Stomach smooth muscle (tissue), 2 donors: Measurements from ENCODE around the gene CERS3.

Source experiments
- H3K27ac ChIP-seq: one replicate; pipeline ENCODE4 v1.7.0; 2013; ENCODE audit warnings: mild to moderate bottlenecking, low read length, inconsistent platforms
- H3K27me3 ChIP-seq, 2 donors: one replicate each; pipeline ENCODE4 v1.7.0; 2013; ENCODE audit warnings: low read length in 2 of 2; ENCODE audit not compliant: insufficient read depth in 2 of 2, control insufficient read depth in 1 of 2
- H3K36me3 ChIP-seq, 2 donors: one replicate each; pipeline ENCODE4 v1.7.0; 2013; ENCODE audit warnings: low read length in 2 of 2; ENCODE audit not compliant: control insufficient read depth in 2 of 2, insufficient read depth in 2 of 2
- H3K4me1 ChIP-seq: one replicate; pipeline ENCODE4 v1.7.0; 2013; ENCODE audit warnings: low read length; ENCODE audit not compliant: control insufficient read depth, insufficient read depth
- H3K4me3 ChIP-seq, 2 donors: one replicate each; pipeline ENCODE4 v1.7.0; 2013; ENCODE audit warnings: low read length in 2 of 2
- H3K9ac ChIP-seq, 2 donors: one replicate each; pipeline ENCODE4 v1.7.0; 2013; ENCODE audit warnings: low read length in 2 of 2, mild to moderate bottlenecking in 1 of 2
- H3K9me3 ChIP-seq, 2 donors: one replicate each; pipeline ENCODE4 v1.7.0; 2013; ENCODE audit warnings: low read length in 2 of 2; ENCODE audit not compliant: control insufficient read depth in 2 of 2
- donor health status: healthy.
- donor health status: Pancreatic carcinoma.

CERS3 gene

DNA sequence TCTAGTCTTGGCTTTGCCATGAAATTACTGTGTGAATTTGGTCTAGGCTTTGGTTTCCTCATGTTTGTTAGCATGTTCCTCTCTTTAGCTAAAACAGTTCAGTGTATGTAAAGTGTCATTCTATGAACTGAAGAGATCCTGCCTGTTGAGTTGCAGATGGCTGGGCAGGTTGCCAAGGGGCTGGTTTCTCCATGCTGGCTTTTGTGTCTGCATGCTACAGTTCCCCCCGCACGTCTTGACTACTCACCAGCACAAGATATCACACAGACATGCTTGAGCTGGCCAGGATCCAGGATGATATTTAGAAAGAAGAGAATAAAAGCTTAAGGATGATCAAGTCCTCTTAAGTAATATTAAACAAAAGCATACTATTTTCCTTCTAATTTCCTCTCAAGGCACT is 90.2 kb downstream of the CERS3 start:
- Histone ChIP-seq H3K9me3 (no peaks in the 10 kb centered on the region), H3K27ac (no peak overlapping the region), H3K27me3 (no peaks in the 10 kb centered on the region), H3K9ac (no peak overlapping the region), H3K4me3 (no peak overlapping the region), H3K4me1 (peaks cover 4% of the 10 kb centered on the region), H3K36me3 (no peaks in the 10 kb centered on the region)

DNA sequence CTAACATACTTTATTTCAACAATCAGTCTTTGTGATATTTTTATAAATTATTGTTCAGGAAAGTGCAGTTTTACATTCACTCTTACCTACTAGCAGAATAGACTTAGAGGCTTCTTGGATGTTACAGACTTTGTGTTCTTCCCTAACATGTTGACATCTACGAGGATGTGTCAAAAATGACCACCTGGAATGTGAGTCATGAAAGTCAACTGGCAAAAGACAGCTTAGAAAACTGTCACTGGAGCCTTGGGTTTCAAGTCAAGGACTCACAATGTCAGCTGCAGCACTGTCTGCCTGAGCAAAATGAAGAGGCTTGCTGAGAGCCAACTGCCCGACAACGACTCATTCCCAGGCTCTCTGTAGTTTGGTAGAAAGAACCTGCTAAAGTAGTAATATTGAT is 91.5 kb downstream of the CERS3 start:
- Histone ChIP-seq H3K9ac (no peak overlapping the region), H3K4me1 (peaks cover 4% of the 10 kb centered on the region), H3K4me3 (no peak overlapping the region), H3K36me3 (no peaks in the 10 kb centered on the region), H3K27me3 (no peaks in the 10 kb centered on the region), H3K27ac (no peak overlapping the region), H3K9me3 (no peaks in the 10 kb centered on the region)

DNA sequence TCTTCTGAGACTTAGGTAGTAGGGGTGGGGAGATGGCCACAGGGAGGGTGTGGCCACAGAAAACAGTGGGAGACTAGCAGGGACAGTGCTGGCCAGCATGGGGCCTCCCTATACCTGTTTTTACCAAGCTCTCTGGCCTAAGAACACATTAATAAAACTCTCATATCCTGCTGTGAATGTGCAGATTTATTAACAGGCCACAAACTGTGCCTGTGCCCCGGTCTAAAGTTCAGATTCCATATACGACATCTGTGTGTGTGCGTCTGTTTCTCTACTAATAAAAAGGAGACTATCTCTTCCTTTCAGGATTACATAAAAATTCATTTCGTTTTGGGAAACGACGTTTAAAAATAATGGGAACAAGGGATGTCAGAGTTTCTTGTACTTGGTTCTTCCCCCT is 94.2 kb downstream of the CERS3 start:
- Histone ChIP-seq H3K27me3 (no peaks in the 10 kb centered on the region), H3K4me1 (peaks cover 4% of the 10 kb centered on the region), H3K4me3 (no peak overlapping the region), H3K9me3 (no peaks in the 10 kb centered on the region), H3K9ac (no peak overlapping the region), H3K27ac (no peak overlapping the region), H3K36me3 (no peaks in the 10 kb centered on the region)

DNA sequence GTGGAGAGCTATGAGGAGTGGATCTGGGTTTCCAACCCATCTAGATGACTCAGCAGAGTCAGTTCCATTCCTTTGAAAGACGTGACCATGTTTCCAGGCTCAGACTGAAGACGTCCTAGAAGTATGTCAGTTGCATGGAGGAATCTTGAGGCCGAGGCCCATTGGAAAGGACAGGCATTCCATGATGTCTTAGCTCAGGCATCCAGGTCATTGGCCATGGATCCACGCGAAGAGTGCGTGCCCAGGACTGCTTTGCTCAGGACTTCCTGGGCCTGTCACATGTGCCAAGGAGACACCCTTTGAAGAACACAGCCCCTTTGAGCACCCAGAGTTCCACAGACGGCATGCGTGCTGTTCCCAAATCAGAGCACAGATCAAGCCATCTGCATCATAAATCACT is 94.7 kb downstream of the CERS3 start:
- no peak overlapping the region for H3K4me3 ChIP-seq
- no peaks in the 10 kb centered on the region for H3K36me3 ChIP-seq
- no peak overlapping the region for H3K9ac ChIP-seq
- peaks cover 4% of the 10 kb centered on the region for H3K4me1 ChIP-seq
- no peaks in the 10 kb centered on the region for H3K27me3 ChIP-seq
- no peaks in the 10 kb centered on the region for H3K9me3 ChIP-seq
- H3K27ac ChIP-seq = no peak overlapping the region

DNA sequence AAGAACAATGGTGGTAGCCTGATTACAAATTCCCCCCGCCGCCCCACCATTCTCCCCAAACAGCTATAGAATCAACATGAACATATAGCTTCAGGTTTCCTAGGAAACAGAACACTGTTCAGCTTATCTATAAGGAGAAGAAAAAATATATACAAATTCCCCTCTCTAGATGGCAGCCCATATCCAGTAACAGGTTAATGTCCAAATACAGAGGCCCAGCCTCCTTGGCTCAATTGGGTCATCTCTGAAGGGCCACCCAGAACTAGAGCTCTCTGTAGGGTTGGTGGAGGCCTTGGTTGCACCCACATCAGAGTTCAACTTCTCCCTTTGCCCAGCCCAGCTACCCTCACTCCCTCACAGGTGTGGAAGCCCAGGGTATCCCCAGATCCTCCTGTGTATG is 95.4 kb downstream of the CERS3 start:
- H3K9ac ChIP-seq = no peak overlapping the region
- H3K4me3 ChIP-seq = no peak overlapping the region
- H3K4me1 ChIP-seq = no peaks in the 10 kb centered on the region
- no peaks in the 10 kb centered on the region for H3K9me3 ChIP-seq
- no peak overlapping the region for H3K27ac ChIP-seq
- H3K27me3 ChIP-seq = no peaks in the 10 kb centered on the region
- H3K36me3 ChIP-seq = no peaks in the 10 kb centered on the region

DNA sequence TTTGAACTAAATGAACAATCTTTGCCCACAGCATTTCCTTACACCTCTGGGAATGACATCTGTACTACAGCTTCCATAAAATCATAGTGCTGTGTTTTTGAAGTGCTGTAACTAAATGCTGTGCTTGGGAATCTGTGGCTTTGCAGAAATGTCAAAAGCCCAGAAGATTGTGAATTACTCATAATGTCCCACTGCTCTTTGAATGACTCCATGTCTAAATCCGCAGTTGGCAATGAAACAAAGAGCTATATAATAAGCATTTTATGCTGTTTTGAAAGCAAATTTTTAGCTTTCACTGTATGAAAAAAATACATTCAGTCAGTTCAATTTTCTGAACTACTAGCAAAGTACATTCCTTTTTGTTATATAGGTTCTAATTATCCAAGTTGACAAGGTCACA is 98.3 kb downstream of the CERS3 start:
- no peaks in the 10 kb centered on the region for H3K27me3 ChIP-seq
- H3K36me3 ChIP-seq = no peaks in the 10 kb centered on the region
- no peaks in the 10 kb centered on the region for H3K4me1 ChIP-seq
- no peak overlapping the region for H3K4me3 ChIP-seq
- no peak overlapping the region for H3K27ac ChIP-seq
- H3K9me3 ChIP-seq = no peaks in the 10 kb centered on the region
- H3K9ac ChIP-seq = no peak overlapping the region

DNA sequence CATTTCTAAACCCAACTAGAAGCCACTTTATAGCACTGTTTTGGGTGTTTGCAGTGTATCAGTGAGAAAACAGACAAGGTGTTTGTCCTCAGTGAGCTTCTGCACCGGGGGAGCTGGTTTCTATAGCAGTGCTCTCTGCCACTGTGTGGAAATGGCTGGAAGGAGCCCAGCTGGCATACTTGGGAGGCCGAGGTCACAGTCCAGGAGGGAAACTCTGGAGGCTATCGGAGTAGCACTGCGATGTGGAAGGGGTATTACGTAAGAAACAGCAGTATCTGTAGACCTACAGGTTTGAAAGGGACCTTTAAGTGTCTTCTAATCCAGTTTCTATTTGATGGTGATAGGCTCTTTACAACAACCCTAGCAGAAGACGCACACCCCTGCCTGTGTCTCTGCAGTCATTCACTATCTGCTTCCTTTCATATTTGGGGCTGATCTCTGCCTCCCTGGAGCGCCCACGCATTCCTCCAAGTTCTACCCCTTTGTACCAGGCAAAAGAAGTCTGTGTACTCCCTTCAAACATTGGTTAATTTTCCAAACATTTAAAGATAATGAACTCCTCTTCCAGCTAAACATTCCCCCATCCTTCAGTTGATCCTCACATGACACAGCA is 99.5 kb downstream of the CERS3 start:
- no peaks in the 10 kb centered on the region for H3K36me3 ChIP-seq
- no peaks in the 10 kb centered on the region for H3K4me1 ChIP-seq
- H3K9me3 ChIP-seq = peaks cover 2 to 5% of the 10 kb centered on the region in 2 donors
- H3K9ac ChIP-seq = no peak overlapping the region
- H3K4me3 ChIP-seq = no peak overlapping the region
- no peaks in the 10 kb centered on the region for H3K27me3 ChIP-seq
- no peak overlapping the region for H3K27ac ChIP-seq

DNA sequence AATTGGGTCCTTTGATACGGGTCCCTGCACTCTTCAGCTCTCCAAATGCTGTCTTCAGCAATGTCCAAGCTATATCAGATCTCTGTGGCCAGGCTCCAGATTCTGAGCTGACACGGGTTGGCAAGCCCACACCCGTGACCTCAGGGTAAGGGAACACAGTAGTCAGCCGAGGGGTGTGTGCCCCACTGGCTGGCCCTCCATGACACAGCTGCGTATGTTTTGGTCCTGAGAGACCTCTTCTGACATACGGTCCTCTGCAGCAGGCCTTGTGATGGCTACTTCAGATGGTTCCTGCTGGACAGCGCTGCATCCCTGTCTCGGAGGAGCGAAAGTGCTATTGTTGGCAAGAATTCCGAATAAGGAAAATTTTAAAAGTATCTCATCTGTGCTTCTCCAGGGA is 101.8 kb downstream of the CERS3 start:
- Histone ChIP-seq H3K27ac (no peak overlapping the region), H3K4me3 (no peak overlapping the region), H3K4me1 (no peaks in the 10 kb centered on the region), H3K9me3 (peaks cover 2 to 12% of the 10 kb centered on the region in 2 donors), H3K27me3 (no peaks in the 10 kb centered on the region), H3K36me3 (no peaks in the 10 kb centered on the region), H3K9ac (no peak overlapping the region)

DNA sequence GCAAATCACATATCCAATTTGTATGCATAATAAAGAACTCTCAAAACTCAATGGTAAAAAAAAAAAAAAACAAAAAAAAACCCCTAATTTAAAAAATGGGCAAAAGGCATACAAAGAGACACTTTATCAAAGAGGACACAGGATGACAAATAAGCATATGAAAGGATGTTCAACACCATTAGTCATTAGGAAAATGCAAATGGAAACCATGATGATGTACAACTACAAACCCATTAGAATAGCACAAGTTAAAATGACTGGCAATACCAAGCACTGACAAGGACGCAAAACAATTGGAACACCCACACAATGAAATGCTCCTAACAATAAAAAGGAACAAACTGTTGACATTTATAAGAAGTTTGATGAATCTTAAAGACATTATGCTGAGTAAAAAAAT is 123.6 kb downstream of the CERS3 start:
- peaks cover 0 to 3% of the 10 kb centered on the region in 2 donors for H3K9me3 ChIP-seq
- no peaks in the 10 kb centered on the region for H3K36me3 ChIP-seq
- H3K27me3 ChIP-seq = no peaks in the 10 kb centered on the region
- no peak overlapping the region for H3K4me3 ChIP-seq
- no peak overlapping the region for H3K9ac ChIP-seq
- H3K4me1 ChIP-seq = no peaks in the 10 kb centered on the region
- H3K27ac ChIP-seq = no peak overlapping the region

DNA sequence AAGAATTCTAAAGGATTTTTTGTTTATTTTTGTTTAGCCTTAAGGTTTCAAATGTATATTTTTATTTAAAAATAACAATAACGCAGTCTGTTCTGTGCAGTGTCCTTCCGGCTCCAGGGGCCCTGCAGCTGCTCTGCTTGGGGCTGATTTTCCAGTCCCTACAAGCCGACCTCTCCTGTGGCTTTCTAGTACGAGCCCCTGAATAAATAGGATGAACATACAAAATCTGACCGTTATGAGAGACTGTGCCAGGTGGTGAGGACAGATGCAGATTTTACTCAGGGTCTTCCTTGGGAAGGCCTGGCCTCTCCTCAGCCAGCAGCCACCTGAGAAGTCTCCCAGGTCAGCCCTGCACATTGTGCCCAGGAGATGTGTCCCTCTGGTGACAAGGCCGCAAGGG is 127.8 kb downstream of the CERS3 start:
- H3K9me3 ChIP-seq = no peaks in the 10 kb centered on the region
- no peaks in the 10 kb centered on the region for H3K36me3 ChIP-seq
- no peak overlapping the region for H3K4me3 ChIP-seq
- H3K9ac ChIP-seq = no peak overlapping the region
- no peaks in the 10 kb centered on the region for H3K4me1 ChIP-seq
- no peaks in the 10 kb centered on the region for H3K27me3 ChIP-seq
- no peak overlapping the region for H3K27ac ChIP-seq

DNA sequence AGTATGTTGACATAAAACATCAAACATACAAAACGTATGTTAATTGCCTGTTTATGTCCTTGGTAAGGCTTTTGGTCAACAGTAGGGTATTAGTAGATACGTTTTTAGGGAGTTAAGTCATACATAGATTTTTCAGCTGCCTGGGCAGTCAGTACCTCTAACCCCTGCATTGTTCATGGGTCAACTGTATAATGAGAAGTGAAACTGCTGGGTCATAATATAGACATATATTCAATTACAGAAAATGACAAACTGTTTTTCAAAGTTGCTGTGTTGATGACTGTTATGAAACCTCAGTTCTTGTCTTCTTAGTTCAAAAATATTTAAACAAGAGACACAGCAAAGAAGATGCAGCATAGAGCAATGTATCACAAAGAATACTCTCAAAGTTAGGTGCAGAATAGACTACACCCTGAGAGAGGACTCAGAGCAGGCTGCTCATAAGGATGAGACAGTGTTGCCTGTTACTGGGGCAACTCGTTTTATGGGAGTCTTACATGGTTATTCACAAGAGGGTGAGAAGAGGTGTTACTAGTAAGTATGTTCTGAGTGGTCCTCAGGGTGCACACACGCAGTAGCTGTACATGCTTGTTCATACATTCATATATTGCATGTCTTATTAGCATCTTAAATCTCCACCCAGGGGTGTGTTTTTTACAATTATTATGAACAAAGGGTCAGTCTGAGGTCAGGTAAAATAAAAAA is 133.9 kb downstream of the CERS3 start:
- H3K4me1 ChIP-seq = no peaks in the 10 kb centered on the region
- no peak overlapping the region for H3K9ac ChIP-seq
- no peak overlapping the region for H3K4me3 ChIP-seq
- no peak overlapping the region for H3K27ac ChIP-seq
- no peaks in the 10 kb centered on the region for H3K9me3 ChIP-seq
- no peaks in the 10 kb centered on the region for H3K36me3 ChIP-seq
- no peaks in the 10 kb centered on the region for H3K27me3 ChIP-seq
